Measurements from ENCODE around the gene SMC5.
A peak's percentile ranks its signal among the peaks of the same experiment; 100 is the strongest.

Gene SMC5

GRCh38 chr9:70389188-70389587 is 130.4 kb downstream of the SMC5 start:
- TF ChIP-seq CTCF (IDR thresholded peaks at IDR 0.05; ENCODE audit: extremely low read depth, insufficient read depth, missing control alignments), result no peak
- no peak for DNase-seq (ENCODE audit: low spot score)
- in situ Hi-C loops (cut with MboI; ENCODE audit: low pct_unique_long_range_greater_than_20kb, low sequenced_read_pairs, unreplicated experiment), result no loop called here

- in situ Hi-C loops (cut with MboI; ENCODE audit: low pct_unique_long_range_greater_than_20kb, low sequenced_read_pairs, unreplicated experiment), result no loop called here
- no peak for DNase-seq (ENCODE audit: low spot score)
- TF ChIP-seq CTCF (IDR thresholded peaks at IDR 0.05; ENCODE audit: extremely low read depth, insufficient read depth, missing control alignments), result no peak
Observed at GRCh38 chr9:70389621-70390266, 131.0 kb downstream of the SMC5 start.

GRCh38 chr9:70390933-70391341 is 132.2 kb downstream of the SMC5 start:
- in situ Hi-C loops (cut with MboI; ENCODE audit: low pct_unique_long_range_greater_than_20kb, low sequenced_read_pairs, unreplicated experiment), result no loop called here
- no peak for DNase-seq (ENCODE audit: low spot score)
- no peak for TF ChIP-seq CTCF (IDR thresholded peaks at IDR 0.05; ENCODE audit: extremely low read depth, insufficient read depth, missing control alignments)

- DNase-seq (ENCODE audit: low spot score), result no peak
- in situ Hi-C loops (cut with MboI; ENCODE audit: low pct_unique_long_range_greater_than_20kb, low sequenced_read_pairs, unreplicated experiment), result no loop called here
- peak; percentile 12 for TF ChIP-seq CTCF (IDR thresholded peaks at IDR 0.05; ENCODE audit: extremely low read depth, insufficient read depth, missing control alignments)
Observed at GRCh38 chr9:70392189-70392588, 133.4 kb downstream of the SMC5 start.

GRCh38 chr9:70392850-70393249 is 134.1 kb downstream of the SMC5 start:
- TF ChIP-seq CTCF (IDR thresholded peaks at IDR 0.05; ENCODE audit: extremely low read depth, insufficient read depth, missing control alignments), result no peak
- no peak for DNase-seq (ENCODE audit: low spot score)
- in situ Hi-C loops (cut with MboI; ENCODE audit: low pct_unique_long_range_greater_than_20kb, low sequenced_read_pairs, unreplicated experiment), result no loop called here

- no peak for TF ChIP-seq CTCF (IDR thresholded peaks at IDR 0.05; ENCODE audit: extremely low read depth, insufficient read depth, missing control alignments)
- in situ Hi-C loops (cut with MboI; ENCODE audit: low pct_unique_long_range_greater_than_20kb, low sequenced_read_pairs, unreplicated experiment), result no loop called here
- DNase-seq (ENCODE audit: low spot score), result no peak
Observed at GRCh38 chr9:70395652-70396051, 136.9 kb downstream of the SMC5 start.
